Activated CD4-positive, alpha-beta T cell treated with anti-CD3 and anti-CD28 coated beads for 1 hour (primary cell): ENCODE data around the gene TREML4.
"Not testable (repeated sequence)": the region's sequence is repeated elsewhere in the genome, so short reads cannot be mapped to it uniquely, and the experiment has no call there.

Source experiments
- DNase-seq: peaks from one replicate; pipeline ENCODE4 v3.0.0-alpha.2; 2020

The TREML4 gene

GRCh38 chr6:41228096-41228495, at the start of gene TREML4:
TREML4 (plus strand) TSS chr6:41228349; CDS start chr6:41228428, 79 bp downstream.
- no peak for DNase-seq

- DNase-seq: no peak
Measured at GRCh38 chr6:41179163-41179562, 49.0 kb upstream of the TREML4 start.

- DNase-seq: no peak
Measured at GRCh38 chr6:41181566-41181965, 46.6 kb upstream of the TREML4 start.

- DNase-seq: no peak
Measured at GRCh38 chr6:41182069-41183034, 45.8 kb upstream of the TREML4 start.

- DNase-seq: no peak
Measured at GRCh38 chr6:41184761-41185160, 43.4 kb upstream of the TREML4 start.

GRCh38 chr6:41186031-41186562, 42.1 kb upstream of the TREML4 start:
- no peak for DNase-seq

- no peak for DNase-seq
Measured at GRCh38 chr6:41187924-41188886, 39.9 kb upstream of the TREML4 start.

- DNase-seq: not testable (repeated sequence)
Measured at GRCh38 chr6:41189046-41189445, 39.1 kb upstream of the TREML4 start.

GRCh38 chr6:41189967-41190366, 38.2 kb upstream of the TREML4 start:
- no peak for DNase-seq

- no peak for DNase-seq
Measured at GRCh38 chr6:41190791-41191190, 37.4 kb upstream of the TREML4 start.

- no peak for DNase-seq
Measured at GRCh38 chr6:41191569-41191968, 36.6 kb upstream of the TREML4 start.

- no peak for DNase-seq
Measured at GRCh38 chr6:41193171-41193734, 34.9 kb upstream of the TREML4 start.

GRCh38 chr6:41193884-41194283, 34.3 kb upstream of the TREML4 start:
- no peak for DNase-seq

- DNase-seq: no peak
Measured at GRCh38 chr6:41194386-41194785, 33.8 kb upstream of the TREML4 start.

GRCh38 chr6:41197234-41197633, 30.9 kb upstream of the TREML4 start:
- DNase-seq: no peak

GRCh38 chr6:41199552-41200246, 28.4 kb upstream of the TREML4 start:
- no peak for DNase-seq

GRCh38 chr6:41200296-41200900, 27.8 kb upstream of the TREML4 start:
- DNase-seq: peak; percentile 35

GRCh38 chr6:41200901-41201763, 27.0 kb upstream of the TREML4 start, which contains the start of gene TREML2:
TREML2 (minus strand) TSS chr6:41201149; CDS start chr6:41201008, 141 bp downstream.
- DNase-seq: no peak

- no peak for DNase-seq
Measured at GRCh38 chr6:41201764-41202173, 26.4 kb upstream of the TREML4 start.

GRCh38 chr6:41204156-41204555, 24.0 kb upstream of the TREML4 start:
- no peak for DNase-seq
